HK-2 (cell line): Measurements from ENCODE around the gene JMJD4.
A peak's percentile ranks its signal among the peaks of the same experiment; 100 is the strongest.

Source experiments
- DNase-seq: peaks from one replicate; pipeline ENCODE4 v3.0.0-alpha.2; 2018; ENCODE audit not compliant: unreplicated experiment

JMJD4 gene

DNA sequence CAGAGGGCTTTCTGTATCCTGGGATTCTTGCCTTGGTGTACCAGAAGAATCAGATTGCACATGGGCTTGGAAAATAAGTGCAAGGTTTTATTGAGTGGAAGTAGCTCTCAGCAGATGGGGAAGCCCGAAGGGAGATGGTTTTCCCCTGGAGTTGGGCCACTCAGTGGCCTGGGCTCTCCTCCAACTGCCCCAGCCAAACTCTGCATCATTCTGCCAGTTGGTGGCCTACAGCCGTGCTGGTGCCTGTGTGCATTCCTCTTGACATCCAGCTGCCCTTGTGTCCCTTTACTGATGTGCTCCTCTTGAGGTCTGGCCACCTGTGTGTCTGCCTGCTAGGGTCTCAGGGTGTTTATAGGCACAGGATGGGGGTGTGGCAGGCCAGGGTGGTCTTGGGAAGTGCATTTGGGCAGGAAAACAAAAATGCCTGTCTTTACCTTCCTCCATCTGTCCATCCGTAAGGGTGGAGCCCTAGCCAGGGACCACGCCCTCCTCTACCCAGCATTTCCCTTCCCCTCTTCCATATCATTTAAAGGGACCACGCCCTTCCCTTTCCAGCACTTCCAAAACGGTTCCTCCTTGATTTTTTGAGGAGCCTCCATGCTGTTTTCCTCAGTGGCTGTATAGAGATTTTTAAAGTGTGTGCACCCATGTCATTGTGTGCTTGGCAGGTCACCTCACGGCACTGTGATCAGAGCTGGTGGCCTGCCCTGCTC is 19.1 kb upstream of the JMJD4 start:
- no peak for DNase-seq

DNA sequence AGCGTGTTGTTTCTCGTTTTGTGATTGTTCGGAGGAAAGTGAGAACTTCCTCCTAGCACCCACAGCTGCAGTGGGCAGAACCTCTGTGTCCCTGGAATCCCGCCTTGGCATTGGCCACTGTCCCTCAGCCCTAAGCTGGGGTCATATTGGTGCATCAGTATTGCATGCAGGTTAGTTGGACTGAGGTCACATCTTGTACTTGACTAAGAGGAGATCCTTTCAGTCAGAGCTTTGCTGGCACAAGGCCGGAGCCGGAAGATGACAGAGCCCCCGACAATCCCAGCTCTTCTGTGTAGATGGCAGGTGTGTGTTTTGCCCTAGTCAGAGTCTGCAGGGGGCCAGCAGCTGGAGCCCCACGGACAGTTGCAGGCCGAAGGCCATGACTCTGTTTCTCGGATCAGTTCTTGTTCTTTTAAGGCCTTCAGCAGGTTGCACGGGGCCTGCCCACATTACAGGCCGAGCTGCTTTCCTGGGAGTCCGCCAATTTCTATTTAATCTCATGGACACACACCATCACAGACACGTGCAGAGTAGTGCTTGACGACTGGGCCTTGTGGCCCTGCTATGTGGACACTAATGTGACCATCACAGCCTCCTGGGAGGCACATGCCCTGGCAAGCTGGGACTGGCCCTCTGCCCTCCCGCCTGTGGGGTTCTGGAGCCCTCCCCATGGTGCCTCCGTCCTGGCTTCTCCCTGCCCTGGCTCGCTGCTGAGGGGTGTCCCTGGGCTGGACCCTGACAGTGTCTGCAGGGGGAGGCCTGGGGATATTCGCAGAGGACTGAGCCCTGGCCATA is 15.0 kb upstream of the JMJD4 start:
- DNase-seq, result no peak

DNA sequence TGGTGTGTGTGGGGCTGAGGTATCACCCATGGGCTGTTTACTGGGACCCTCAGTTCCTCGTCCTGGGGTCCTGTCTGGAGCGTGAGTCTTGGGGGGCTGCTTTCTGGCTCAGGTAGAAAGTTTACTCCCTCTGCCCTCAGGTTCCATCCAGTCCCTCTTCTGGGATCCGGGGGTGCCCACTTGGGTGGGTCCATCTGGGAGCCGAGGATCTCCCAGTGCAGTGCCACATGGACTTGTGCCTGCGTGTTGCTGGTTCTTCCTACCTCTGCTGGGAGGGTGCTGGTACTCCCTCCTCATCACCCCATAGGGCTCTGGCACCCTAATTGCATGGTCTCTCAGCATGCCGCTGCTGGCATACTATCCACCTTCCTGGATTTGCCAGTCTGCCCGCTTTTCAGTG is 14.1 kb upstream of the JMJD4 start:
- DNase-seq, result no peak

DNA sequence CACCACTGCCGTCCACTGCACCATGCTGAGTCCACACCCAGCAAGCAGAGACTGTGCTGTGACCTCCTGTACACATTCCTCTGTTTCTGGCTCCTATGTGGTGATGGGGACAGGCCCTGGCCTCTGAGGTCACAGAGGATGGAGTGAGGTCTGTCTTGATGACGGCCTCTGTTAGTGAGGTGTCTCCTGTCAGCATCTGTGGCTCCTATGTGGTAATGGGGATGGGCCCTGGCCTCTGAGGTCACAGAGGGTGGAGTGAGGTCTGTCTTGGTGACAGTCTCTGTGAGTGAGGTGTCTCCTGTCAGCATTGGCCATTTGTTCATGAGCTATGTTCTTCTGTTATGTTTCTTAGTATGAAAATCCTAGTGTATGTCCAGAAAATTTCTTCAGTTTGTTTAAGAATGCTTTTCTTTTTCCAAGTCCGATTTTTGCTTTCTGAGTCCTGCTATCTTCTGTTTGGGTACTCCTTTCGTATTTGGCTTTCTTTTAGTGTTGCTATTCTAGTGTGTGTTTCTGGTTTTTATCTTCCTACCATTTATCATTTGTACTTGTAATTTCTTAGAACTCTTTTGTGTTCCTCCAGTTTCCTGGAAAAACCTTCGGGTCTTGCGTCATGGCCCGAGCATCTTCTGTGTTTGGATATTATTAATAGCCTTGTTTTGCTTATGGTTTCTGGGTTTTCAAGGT is 13.5 kb upstream of the JMJD4 start:
- no peak for DNase-seq

DNA sequence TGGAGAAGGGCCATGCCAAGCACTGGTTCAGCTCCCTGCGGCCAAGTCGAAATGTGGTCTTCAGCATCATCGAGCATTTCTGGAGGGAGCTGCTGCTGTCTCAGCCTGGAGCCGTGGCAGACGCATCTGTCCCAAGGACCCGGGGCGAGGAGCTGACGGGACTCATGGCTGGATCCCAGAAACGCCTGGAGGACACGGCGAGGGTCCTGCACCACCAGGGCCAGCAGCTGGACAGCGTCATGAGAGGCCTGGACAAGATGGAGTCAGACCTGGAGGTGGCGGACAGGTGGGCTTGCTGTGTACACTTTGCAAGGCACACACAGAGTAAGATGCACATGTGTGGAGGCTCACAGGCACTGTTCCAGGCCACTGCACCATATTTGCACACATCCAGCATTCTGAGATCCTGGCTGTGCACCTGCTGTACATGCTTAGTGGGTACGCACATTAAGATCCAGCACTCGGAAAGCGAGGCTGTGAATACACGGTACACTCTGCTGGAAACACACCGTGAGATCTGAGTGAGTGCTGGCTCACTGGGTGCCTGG is 12.9 kb upstream of the JMJD4 start:
- no peak for DNase-seq

DNA sequence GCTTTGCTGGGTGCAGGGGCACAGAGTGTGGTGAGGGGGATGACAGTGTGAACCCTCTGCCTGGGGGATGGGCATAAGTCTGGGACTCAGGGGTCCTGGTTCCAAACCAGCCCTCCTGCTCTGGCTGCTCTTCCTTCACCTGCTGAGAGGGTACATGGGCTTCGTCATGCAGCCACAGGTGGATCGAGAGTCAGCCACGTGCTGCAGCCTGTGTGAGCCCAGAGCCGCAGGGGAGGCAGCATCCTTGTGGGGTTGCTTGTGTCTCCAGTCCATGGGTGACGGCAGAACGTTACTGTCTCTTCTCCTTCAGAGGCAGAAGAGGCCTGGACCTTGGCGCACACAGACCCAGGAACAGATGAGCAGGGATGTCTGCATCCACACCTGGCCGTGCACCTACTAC is 12.3 kb upstream of the JMJD4 start:
- no peak for DNase-seq

DNA sequence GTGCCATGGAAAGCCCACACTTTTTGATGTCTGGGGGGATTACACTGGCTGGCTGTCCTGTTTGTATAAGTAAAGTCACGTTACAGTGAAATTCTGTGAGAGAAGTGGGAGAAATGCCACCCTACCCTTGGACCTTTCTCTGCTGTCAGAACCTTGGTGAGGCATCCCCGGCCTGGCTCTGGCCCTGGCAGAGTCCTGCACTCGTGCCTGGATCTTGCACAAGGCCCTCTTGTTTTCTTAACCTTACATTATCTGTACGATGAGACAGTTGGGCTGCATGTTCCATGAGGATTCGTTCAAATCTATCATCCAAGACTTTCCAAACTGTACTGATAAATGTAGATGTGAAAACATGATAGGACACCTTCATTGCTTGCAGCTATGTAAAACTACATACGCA is 11.6 kb upstream of the JMJD4 start:
- DNase-seq, result no peak

DNA sequence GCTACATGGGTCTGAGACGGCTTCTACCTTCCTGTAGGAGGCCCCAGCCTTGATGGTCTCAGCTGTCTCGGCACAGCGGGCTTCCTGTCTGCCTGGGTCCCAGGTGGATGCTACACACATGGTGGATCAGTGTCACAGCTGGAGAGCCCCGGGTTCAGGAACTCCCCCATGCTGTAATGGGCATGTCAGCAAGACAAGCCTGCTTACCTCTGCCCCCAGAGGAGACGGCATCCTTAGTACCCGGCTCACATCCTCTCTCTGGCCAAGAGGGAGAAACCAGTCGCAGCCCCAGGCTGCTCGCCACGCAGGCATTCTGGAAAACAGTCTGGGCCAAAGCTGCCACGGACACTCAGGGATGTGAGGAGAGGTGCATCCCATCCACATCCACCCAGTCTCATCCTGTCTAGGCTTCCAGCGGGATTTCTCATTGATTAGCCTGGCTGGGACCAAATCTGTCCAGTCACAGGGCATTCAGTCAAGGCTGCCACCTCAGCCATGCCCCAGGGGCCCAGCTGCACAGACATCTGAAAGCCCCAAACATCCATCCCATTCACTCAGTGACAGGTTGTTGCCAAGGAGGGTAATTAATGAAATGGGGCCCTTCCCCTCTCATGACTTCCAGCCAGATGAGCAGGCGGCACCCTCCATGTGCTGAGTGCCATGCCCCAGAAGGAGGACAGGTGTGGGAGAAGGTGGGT is 10.6 kb upstream of the JMJD4 start:
- no peak for DNase-seq

DNA sequence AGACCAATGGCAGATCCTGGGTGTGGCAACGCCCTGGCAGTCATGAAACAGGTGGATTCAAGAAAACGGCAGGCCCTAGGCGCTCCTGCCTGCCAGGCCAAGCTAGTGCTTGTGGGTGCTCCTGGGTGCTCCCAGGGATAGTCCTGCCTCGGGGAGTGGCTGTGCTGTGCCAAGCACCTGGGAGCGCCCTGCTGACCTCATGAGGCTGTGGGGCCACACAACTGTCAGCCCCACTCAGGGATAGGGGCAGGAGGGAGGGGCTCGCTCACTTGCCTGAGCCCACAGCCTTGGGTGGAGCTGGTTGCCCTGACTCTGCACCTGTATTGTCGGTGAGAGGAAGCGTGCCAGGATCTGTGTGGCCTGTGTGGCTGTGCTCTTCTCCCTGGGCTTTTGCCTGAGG is 9.6 kb upstream of the JMJD4 start:
- no peak for DNase-seq

DNA sequence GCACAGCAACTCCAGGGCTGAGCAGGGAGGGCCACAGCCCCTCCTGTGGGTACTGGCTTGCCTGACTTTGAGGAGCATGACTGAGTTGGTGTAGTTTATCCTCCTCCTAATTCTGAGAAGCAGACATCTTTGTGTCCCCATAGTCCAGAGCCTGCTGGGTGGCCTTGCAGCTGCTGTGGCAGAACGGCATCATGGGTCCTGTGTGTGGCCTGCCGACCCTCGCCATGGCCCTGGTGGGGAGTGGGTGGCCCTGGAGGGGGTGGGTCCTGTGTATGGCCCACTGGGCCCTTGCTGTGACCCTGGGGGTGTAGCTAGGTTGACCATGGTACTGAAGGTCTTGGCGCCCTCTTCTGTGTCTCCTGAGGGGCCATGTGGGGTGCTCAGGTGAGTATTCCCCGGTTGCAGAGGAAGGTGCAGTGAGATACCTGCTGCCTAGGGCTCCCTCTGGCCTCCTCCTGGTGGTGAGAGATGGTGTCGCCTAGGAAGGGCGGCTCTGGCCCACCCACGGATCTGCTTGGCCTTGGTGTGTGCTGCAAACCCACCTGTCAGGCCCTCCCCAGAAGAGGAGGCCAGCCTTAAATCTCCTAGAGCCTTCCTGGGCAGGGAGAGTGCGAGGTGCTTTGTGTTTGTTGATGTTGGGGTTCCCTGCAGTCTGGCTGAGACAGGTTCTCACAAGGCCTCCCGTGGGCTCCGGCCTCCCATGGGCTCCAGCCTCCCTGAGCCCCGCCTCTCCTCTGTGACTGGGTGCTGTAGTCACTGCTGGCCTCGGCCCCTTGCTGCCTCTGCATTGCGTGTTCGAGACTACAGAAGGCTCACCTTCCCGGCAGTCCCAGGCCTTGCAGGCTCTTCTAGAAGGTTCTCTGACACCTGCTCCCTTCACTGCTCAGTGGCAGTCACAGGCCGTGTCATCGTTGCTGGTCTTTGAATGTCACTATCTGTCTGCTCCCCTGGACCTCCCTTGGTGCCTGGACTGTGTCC is 7.9 kb upstream of the JMJD4 start:
- DNase-seq, result no peak

DNA sequence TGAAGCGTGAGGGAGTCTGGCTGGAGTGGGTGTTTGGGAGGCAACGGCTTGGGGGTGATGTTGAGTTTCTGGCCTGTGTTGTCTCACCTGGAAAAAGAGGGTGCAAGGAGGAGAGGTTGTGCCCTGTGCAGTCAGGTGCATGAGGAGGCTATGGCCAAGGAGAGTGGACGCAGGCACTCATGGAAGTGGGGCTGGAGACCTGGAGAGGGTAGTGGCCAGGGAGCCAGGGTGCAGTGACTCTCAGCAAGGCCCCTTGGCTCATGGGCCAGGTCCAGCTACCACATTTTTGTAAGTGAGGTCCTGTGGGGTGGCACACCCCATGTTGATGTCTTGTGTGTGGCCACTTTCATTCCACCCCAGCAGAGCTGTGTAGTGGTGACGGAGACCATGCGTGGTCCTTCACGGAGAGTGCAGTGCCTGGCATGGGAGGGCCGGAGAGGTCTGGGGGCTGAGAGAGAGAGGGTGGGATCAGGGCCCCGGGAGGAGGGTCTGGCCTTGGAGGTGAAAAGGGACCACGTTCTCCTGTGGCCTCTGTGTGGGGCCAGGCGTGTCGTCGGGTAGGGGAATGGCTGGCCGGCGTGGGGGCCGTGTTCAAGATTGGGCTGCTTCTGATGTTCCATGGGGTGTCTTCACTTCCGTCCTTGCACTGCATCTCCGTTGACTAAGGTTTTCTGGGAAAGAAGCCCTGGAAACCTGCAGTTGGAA is 6.2 kb upstream of the JMJD4 start:
- no peak for DNase-seq

DNA sequence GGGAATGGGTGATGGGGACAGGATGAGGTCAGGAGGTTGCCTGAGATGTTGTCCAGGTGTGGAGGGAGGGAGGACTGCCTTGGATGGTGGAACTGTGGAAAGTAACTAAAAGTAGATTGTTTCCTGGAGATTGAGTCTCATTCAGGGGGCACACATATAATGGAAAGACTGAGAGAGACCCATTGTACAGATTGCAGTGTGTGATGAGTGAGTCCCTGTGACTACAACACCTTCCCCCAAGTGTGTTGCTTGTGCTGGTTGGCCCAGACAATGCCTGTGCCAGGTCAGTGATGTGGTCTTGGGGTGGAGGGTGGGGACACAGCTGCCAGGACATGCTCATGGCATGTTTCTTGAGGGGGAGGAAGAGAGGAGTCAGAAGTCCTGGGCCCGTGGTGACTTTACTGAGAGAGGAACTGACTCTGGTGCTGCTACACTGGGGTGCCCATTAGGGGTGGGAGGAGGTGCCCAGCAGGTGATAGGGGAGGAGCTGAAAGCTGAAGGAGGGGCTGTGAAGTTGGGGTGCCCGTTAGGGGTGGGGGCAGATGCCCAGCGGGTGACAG is 5.4 kb upstream of the JMJD4 start:
- no peak for DNase-seq

DNA sequence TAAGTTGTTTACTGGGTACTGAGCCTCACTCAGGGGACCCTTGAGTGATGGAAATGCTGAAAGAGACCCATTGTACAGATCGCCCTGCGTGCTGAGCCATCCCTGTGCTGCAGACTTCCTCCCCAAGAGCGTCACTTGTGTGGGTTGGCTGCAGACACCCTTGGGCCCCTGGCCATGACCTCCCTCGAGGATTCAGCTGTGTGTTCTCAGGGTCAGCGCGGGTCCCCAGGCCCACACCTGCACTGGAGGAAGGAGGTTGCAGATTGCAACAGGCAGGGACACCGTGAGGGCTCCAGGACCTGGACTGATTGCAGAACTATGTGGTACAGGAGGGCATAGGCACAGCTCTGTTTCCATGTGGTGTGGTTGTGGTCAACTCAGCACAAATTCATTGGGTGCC is 4.5 kb upstream of the JMJD4 start:
- no peak for DNase-seq

DNA sequence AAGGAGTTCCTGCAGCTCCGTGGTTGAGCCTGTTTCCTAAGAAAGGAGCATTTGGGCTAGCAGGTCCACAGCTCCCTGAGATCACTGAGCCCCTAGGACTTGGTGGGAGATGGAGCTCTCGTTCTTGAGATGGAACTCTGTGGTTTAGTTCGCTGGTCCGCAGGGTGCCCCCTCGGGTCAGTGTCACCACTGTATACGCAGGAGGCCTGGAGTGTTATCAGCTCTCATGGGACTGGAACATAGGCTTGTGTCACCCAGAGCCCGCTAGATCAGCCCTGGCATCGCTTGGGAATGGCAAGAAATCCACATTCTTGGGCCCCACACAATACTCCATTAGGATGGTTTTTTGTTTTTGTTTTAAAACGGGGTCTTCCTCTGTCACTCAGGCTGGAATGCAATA is 3.7 kb upstream of the JMJD4 start:
- no peak for DNase-seq

DNA sequence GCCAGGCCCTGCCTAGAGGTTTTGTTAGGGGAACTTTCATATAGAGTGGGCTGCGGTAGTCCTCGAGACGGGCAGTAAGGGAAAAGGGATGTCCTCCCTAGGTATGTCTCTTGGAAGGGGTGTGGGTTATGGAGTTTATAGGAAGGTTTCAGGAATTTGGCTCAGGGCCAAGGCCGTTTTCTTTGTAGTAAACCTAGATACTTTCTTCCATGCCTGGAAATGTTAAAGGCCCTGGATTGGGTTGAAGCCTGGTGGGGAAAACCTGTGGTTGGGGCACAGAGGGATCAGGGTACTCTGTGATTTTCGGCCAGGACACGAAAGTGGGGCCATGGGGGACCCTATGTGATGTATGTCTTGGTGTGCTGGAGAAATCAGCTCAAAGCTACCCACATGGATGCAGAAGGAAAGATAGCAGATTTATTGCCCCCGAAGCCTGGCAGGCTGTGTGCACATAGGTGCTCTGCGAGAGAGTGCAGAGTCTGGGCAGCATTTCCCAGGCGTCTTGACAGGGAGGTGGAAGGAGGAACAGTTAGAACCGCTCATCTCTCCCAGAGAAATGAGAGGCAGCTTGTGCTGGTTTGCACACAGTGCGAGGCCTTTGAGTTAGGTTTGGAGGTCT is 1.8 kb upstream of the JMJD4 start:
- no peak for DNase-seq

DNA sequence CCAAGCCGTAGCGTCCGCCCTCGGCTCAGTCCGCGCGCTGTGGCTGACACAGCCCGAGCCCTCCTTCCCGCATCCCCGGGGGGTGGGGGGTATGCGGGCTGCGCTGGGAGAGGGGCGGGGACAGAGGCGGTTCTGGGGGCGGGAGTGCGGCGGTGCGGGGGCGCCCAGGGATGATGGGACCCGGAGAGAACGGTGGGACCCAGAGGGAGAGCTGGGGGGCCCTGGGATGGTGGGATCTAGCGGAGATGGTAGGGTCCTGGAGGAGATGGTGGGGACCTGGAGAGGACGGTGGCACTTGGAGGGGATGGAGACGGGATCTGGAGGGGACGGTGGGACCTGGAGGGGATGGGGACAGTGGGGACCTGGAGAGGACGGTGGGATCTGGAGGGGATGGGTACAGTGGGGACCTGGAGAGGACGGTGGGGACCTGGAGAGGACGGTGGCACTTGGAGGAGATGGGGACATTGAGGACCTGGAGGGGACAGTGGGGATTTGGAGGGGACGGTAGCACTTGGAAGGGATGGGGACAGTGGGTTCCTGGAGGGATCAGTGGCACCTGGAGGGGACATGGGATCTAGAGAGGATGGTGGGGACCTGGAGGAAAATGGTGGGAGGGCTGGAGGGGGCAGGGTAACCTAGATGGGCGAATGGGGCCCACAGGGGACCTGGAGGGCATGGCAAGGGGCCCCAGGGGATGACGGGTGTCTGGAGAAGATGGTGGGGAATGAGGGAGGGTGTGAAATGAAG is 610 bp upstream of the JMJD4 start:
- DNase-seq, result peak; percentile 16

DNA sequence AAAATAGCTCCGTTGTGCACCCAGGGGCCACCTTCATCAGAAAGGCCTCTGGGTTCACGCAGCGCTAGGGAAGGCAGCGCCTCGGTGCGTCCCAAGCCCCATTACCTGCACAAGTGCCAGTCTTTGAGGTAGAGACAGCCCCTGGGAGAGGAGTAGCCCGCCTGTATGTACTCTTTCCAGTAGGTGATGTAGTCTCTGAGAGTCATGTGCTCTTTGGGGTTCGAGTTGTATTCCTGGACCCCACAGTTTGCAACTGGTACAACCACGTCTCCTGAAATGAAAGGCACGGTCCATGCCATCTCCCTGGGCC is 601 bp downstream of the JMJD4 start:
- DNase-seq, result no peak

DNA sequence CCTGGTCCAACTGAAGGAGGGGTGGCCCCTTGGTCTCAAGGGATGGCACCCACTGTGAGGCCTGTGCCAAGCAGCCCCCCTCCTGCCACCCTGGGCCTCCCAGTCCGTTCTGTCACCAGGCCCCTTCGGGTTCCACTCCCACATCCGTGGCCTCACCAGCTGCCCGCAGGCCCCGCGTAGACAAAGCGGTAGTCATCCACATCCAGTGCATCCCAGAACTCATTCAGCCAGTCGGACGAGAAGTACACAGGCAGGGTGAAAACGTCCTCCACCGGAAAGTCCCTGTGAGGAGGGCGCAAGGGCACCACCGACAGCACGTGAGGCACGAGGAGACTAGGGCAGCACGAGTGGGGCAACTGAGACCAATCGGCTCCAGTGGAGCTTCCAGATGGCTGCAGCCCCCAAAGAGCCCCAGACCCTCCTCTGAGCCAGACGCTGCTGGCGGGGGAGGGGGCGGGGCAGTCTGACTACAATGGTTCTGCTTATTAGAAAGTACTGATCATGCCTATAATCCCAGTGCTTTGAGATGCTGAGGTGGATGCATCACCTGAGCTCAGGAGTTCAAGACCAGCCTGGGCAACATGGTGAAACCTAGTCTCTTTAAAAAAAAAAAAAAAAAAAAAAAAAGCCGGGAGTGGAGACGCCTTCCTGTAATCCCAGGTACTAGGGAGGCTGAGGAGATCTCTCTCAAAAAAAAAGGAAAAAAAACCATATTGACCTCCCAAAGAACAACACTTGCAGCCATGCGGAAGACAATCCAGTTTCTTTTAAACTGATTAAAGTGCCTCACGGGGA is 1.2 kb downstream of the JMJD4 start:
- DNase-seq, result no peak
